Rectal smooth muscle tissue (tissue), 1 donor: Measurements from ENCODE around the gene ABHD5.

Source experiments
- H3K27ac ChIP-seq: one replicate; pipeline ENCODE4 v1.7.0; 2013; ENCODE audit warnings: low read depth, low read length, inconsistent platforms
- H3K27me3 ChIP-seq: one replicate; pipeline ENCODE4 v1.7.0; 2013; ENCODE audit warnings: low read length; ENCODE audit not compliant: control insufficient read depth, insufficient read depth
- H3K36me3 ChIP-seq: one replicate; pipeline ENCODE4 v1.7.0; 2013; ENCODE audit warnings: low read length; ENCODE audit not compliant: control insufficient read depth, insufficient read depth
- H3K4me1 ChIP-seq: one replicate; pipeline ENCODE4 v1.7.0; 2013; ENCODE audit warnings: low read length; ENCODE audit not compliant: control insufficient read depth, insufficient read depth
- H3K4me3 ChIP-seq: one replicate; pipeline ENCODE4 v1.7.0; 2013; ENCODE audit warnings: low read length
- H3K9ac ChIP-seq: one replicate; pipeline ENCODE4 v1.7.0; 2013; ENCODE audit warnings: low read length

ABHD5 gene

GRCh38 chr3:43732747-43733425 lies 42.1 kb downstream of the ABHD5 start:
- Histone ChIP-seq H3K36me3 (no peaks in the 10 kb centered on the region), H3K9ac (no peak overlapping the region), H3K27ac (no peak overlapping the region), H3K4me3 (no peak overlapping the region), H3K4me1 (no peaks in the 10 kb centered on the region), H3K27me3 (no peaks in the 10 kb centered on the region)

GRCh38 chr3:43733459-43734384 lies 43.0 kb downstream of the ABHD5 start:
- Histone ChIP-seq H3K27ac (no peak overlapping the region), H3K36me3 (no peaks in the 10 kb centered on the region), H3K4me3 (no peak overlapping the region), H3K9ac (no peak overlapping the region), H3K4me1 (no peaks in the 10 kb centered on the region), H3K27me3 (no peaks in the 10 kb centered on the region)

- H3K36me3 ChIP-seq: no peaks in the 10 kb centered on the region
- H3K27ac ChIP-seq: no peak overlapping the region
- H3K4me1 ChIP-seq: no peaks in the 10 kb centered on the region
- H3K4me3 ChIP-seq: no peak overlapping the region
- no peak overlapping the region for H3K9ac ChIP-seq
- no peaks in the 10 kb centered on the region for H3K27me3 ChIP-seq
Observed at GRCh38 chr3:43734685-43735084, 43.9 kb downstream of the ABHD5 start.

GRCh38 chr3:43735618-43736017 lies 44.9 kb downstream of the ABHD5 start:
- Histone ChIP-seq H3K4me3 (no peak overlapping the region), H3K36me3 (no peaks in the 10 kb centered on the region), H3K27ac (no peak overlapping the region), H3K9ac (no peak overlapping the region), H3K4me1 (no peaks in the 10 kb centered on the region), H3K27me3 (no peaks in the 10 kb centered on the region)

GRCh38 chr3:43736558-43737440 lies 46.1 kb downstream of the ABHD5 start:
- no peaks in the 10 kb centered on the region for H3K27me3 ChIP-seq
- no peaks in the 10 kb centered on the region for H3K4me1 ChIP-seq
- H3K9ac ChIP-seq: no peak overlapping the region
- no peaks in the 10 kb centered on the region for H3K36me3 ChIP-seq
- H3K27ac ChIP-seq: no peak overlapping the region
- H3K4me3 ChIP-seq: no peak overlapping the region

- Histone ChIP-seq H3K27ac (no peak overlapping the region), H3K9ac (no peak overlapping the region), H3K4me3 (no peak overlapping the region), H3K36me3 (no peaks in the 10 kb centered on the region), H3K27me3 (no peaks in the 10 kb centered on the region), H3K4me1 (no peaks in the 10 kb centered on the region)
Observed at GRCh38 chr3:43738305-43738704, 47.6 kb downstream of the ABHD5 start.

GRCh38 chr3:43742920-43743319 lies 52.2 kb downstream of the ABHD5 start:
- H3K9ac ChIP-seq: no peak overlapping the region
- H3K27ac ChIP-seq: no peak overlapping the region
- no peaks in the 10 kb centered on the region for H3K36me3 ChIP-seq
- H3K27me3 ChIP-seq: no peaks in the 10 kb centered on the region
- H3K4me1 ChIP-seq: no peaks in the 10 kb centered on the region
- H3K4me3 ChIP-seq: no peak overlapping the region

- Histone ChIP-seq H3K4me1 (no peaks in the 10 kb centered on the region), H3K4me3 (no peak overlapping the region), H3K9ac (no peak overlapping the region), H3K27ac (no peak overlapping the region), H3K27me3 (no peaks in the 10 kb centered on the region), H3K36me3 (no peaks in the 10 kb centered on the region)
Observed at GRCh38 chr3:43747641-43748040, 56.9 kb downstream of the ABHD5 start.

GRCh38 chr3:43748179-43748578 lies 57.4 kb downstream of the ABHD5 start:
- no peak overlapping the region for H3K4me3 ChIP-seq
- no peaks in the 10 kb centered on the region for H3K36me3 ChIP-seq
- H3K9ac ChIP-seq: no peak overlapping the region
- H3K27me3 ChIP-seq: no peaks in the 10 kb centered on the region
- H3K27ac ChIP-seq: no peak overlapping the region
- H3K4me1 ChIP-seq: no peaks in the 10 kb centered on the region

- Histone ChIP-seq H3K9ac (no peak overlapping the region), H3K27me3 (no peaks in the 10 kb centered on the region), H3K4me3 (no peak overlapping the region), H3K36me3 (no peaks in the 10 kb centered on the region), H3K27ac (no peak overlapping the region), H3K4me1 (no peaks in the 10 kb centered on the region)
Observed at GRCh38 chr3:43748645-43749044, 57.9 kb downstream of the ABHD5 start.

GRCh38 chr3:43752905-43753304 lies 62.2 kb downstream of the ABHD5 start:
- Histone ChIP-seq H3K4me1 (no peaks in the 10 kb centered on the region), H3K36me3 (no peaks in the 10 kb centered on the region), H3K4me3 (no peak overlapping the region), H3K9ac (no peak overlapping the region), H3K27ac (no peak overlapping the region), H3K27me3 (no peaks in the 10 kb centered on the region)
